Suppressor macrophage treated with lipopolysaccharide for 4 hours (primary cell): ENCODE results near the gene MED19.
"Not testable (repeated sequence)": the region's sequence is repeated elsewhere in the genome, so short reads cannot be mapped to it uniquely, and the experiment has no call there.

Experiments used
- DNase-seq: peaks from one replicate; pipeline ENCODE4 v3.0.0-alpha.2; 2020

Gene MED19

GRCh38 chr11:57711414-57712255 lies at the start of gene MED19:
Gene MED19, minus strand, starts transcription at chr11:57712215. Its CDS starts 36 bp downstream, at chr11:57712179.
- peak; percentile 54 for DNase-seq

GRCh38 chr11:57758174-57758573 lies 46.2 kb upstream of the MED19 start:
- DNase-seq: no peak

GRCh38 chr11:57752954-57753353 lies 40.9 kb upstream of the MED19 start:
- DNase-seq: no peak

GRCh38 chr11:57751676-57752253 lies 39.8 kb upstream of the MED19 start, which contains the start of gene BTBD18:
Gene BTBD18, minus strand, starts transcription at chr11:57751819. Its CDS starts 631 bp downstream, at chr11:57751188.
- peak; percentile 46 for DNase-seq

- no peak for DNase-seq
Measured at GRCh38 chr11:57751176-57751575, 39.2 kb upstream of the MED19 start.

GRCh38 chr11:57746920-57747319 lies 34.9 kb upstream of the MED19 start:
- DNase-seq: no peak

GRCh38 chr11:57745206-57745605 lies 33.2 kb upstream of the MED19 start:
- DNase-seq: no peak

GRCh38 chr11:57744357-57744756 lies 32.3 kb upstream of the MED19 start:
- no peak for DNase-seq

GRCh38 chr11:57742087-57742452 lies 30.1 kb upstream of the MED19 start:
- DNase-seq: no peak

- DNase-seq: peak; percentile 97
Measured at GRCh38 chr11:57741132-57742086, 29.4 kb upstream of the MED19 start, which contains the start of gene SELENOH. Gene SELENOH, plus strand, starts transcription at chr11:57741491. Its CDS starts 105 bp downstream, at chr11:57741596.

- no peak for DNase-seq
Measured at GRCh38 chr11:57735619-57736298, 23.7 kb upstream of the MED19 start.

- DNase-seq: no peak
Measured at GRCh38 chr11:57732661-57733060, 20.6 kb upstream of the MED19 start.

- DNase-seq: no peak
Measured at GRCh38 chr11:57729479-57729878, 17.5 kb upstream of the MED19 start.

- no peak for DNase-seq
Measured at GRCh38 chr11:57728829-57729228, 16.8 kb upstream of the MED19 start.

GRCh38 chr11:57727185-57727584 lies 15.2 kb upstream of the MED19 start:
- no peak for DNase-seq

GRCh38 chr11:57716726-57717125 lies 4.7 kb upstream of the MED19 start:
- not testable (repeated sequence) for DNase-seq

GRCh38 chr11:57713835-57714234 lies 1.8 kb upstream of the MED19 start:
- DNase-seq: no peak

GRCh38 chr11:57712256-57713150 lies 488 bp upstream of the MED19 start, which contains the start of gene TMX2:
Gene TMX2, plus strand, starts transcription at chr11:57712593. Its CDS starts 26 bp downstream, at chr11:57712619.
- peak; percentile 97 for DNase-seq

GRCh38 chr11:57709802-57710367 lies 2.1 kb downstream of the MED19 start:
- DNase-seq: no peak

GRCh38 chr11:57705432-57705831 lies 6.6 kb downstream of the MED19 start:
- not testable (repeated sequence) for DNase-seq

GRCh38 chr11:57704932-57705331 lies 7.1 kb downstream of the MED19 start:
- no peak for DNase-seq
